Transverse colon (tissue), 4 donors: Measurements from ENCODE around the gene CNST.

Source experiments
- CTCF ChIP-seq, 5 experiments: fragments of 200-600 bp in 3 of 5; fragments of 450-650 bp in 2 of 5; sonication (generic) in 3 of 5; IDR thresholded peaks; 1 replicate in 2 of 5; 2 replicates in 3 of 5; pipeline ENCODE4 v1.5.1; 2016 to 2017; ENCODE audit warnings: antibody characterized with exemption in 5 of 5, inconsistent platforms in 3 of 5, mild to moderate bottlenecking in 2 of 5, moderate library complexity in 1 of 5
- EP300 ChIP-seq: sonication (generic); formaldehyde crosslinking; IDR thresholded peaks from one replicate; pipeline ENCODE4 v1.6.1; 2017; ENCODE audit warnings: antibody characterized with exemption, low read depth
- POLR2A ChIP-seq: fragments of 450-650 bp; IDR thresholded peaks from one replicate; pipeline ENCODE4 v1.6.1; 2016; ENCODE audit warnings: antibody characterized with exemption, mild to moderate bottlenecking, moderate library complexity
- POLR2AphosphoS5 ChIP-seq, 3 donors: sonication (generic); formaldehyde crosslinking; IDR thresholded peaks; one replicate each; pipeline ENCODE4 v1.6.1; 2016; ENCODE audit warnings: antibody characterized with exemption in 3 of 3

- TF ChIP-seq CTCF (IDR thresholded peaks at IDR 0.05) (no peak), EP300 (no peak), POLR2AphosphoS5 (IDR thresholded peaks at IDR 0.05) (no peak), POLR2A (no peak)
Observed at GRCh38 chr1:246565751-246566127, 517 bp upstream of the CNST start.
